Measurements from ENCODE around the gene DSG4.

DNA sequence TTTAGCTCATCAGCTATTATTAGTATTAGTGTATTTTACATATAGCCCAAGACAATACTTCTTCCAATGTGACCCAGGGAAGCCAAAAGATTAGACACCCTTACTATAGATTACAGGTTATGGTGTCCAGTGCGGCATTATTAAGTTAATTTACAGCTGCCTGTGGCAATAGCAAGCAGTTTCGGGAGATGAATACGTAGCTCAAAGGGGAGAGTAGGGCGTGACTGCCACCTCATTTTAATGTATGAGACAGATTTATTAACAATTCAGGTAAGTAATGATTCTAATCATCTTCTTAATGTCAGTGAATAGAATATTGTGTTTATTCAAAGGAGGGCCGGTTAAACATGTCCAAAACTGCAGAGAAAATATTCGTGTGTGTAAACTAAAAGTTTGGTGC is 64.2 kb downstream of the DSG4 start:
- TF ChIP-seq POLR2A (IDR thresholded peaks at IDR 0.05) = no peak
- TF ChIP-seq, protein P1, sequence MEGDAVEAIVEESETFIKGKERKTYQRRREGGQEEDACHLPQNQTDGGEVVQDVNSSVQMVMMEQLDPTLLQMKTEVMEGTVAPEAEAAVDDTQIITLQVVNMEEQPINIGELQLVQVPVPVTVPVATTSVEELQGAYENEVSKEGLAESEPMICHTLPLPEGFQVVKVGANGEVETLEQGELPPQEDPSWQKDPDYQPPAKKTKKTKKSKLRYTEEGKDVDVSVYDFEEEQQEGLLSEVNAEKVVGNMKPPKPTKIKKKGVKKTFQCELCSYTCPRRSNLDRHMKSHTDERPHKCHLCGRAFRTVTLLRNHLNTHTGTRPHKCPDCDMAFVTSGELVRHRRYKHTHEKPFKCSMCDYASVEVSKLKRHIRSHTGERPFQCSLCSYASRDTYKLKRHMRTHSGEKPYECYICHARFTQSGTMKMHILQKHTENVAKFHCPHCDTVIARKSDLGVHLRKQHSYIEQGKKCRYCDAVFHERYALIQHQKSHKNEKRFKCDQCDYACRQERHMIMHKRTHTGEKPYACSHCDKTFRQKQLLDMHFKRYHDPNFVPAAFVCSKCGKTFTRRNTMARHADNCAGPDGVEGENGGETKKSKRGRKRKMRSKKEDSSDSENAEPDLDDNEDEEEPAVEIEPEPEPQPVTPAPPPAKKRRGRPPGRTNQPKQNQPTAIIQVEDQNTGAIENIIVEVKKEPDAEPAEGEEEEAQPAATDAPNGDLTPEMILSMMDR (IDR thresholded peaks at IDR 0.05) = no peak

Measured in body of pancreas (tissue), 4 donors.